K562 (cell line): Measurements from ENCODE around the gene ACADSB. TPM values are rescaled to one million over a fixed set of nuclear protein-coding genes. Genes with fewer than 3 reads are reported as not detected.
A peak's percentile ranks its signal among the peaks of the same experiment; 100 is the strongest.

Source experiments
- ATAC-seq: fragments of 200-7000 bp; cut with Tn5 transposase; 3 replicates; pipeline ENCODE4 v1.9.1; 2020; ENCODE audit warnings: moderate library complexity
- BruUV-seq: library from RNA; stranded (reverse); fragments of 400-500 nt; replicated peaks from 2 replicates; lab custom pipeline; 2021; lab: Mats Ljungman, UMichigan
- CTCF ChIA-PET: fragments of 300-600 bp; formaldehyde crosslinking; extraction: SDS; loops from one replicate; lab custom pipeline; 2021; ENCODE audit warnings: low intra/inter-chr PET ratio; lab: Yijun Ruan, JAX
- POLR2A ChIA-PET: fragments of 300-600, 350-650 bp; sonication (Branson Sonifier 250); formaldehyde crosslinking; extraction: SDS; loops from one replicate; lab custom pipeline; 2021; ENCODE audit warnings: antibody characterized with exemption, inconsistent platforms; lab: Yijun Ruan, JAX
- DNase-seq, 4 experiments: peaks; one replicate each; pipeline versions ENCODE4 v3.0.0 to v3.0.0-alpha.2; 2011 to 2018; ENCODE audit warnings: low spot score in 3 of 4, mixed read lengths in 3 of 4; ENCODE audit errors: extremely low read depth in 1 of 4
- FAIRE-seq: peaks from 2 replicates; lab custom pipeline; 2011; peaks lifted over from hg19 to GRCh38; lab: Jason Lieb, UNC
- H2AFZ ChIP-seq: 2 replicates; pipeline ENCODE4 v1.6.0; 2011; ENCODE audit warnings: low read depth, low read length, control low read depth, inconsistent platforms
- H3K27ac ChIP-seq: fragments of 200-600 bp; 3 replicates; pipeline ENCODE4 v1.8.0; 2011; ENCODE audit warnings: low read depth, mild to moderate bottlenecking, control low read depth, inconsistent platforms, low read length, moderate library complexity, mixed read lengths; ENCODE audit errors: extremely low read depth
- H3K27me3 ChIP-seq, 2 experiments: fragments of 300-600 bp in 1 of 2; 2 replicates in 1 of 2; 3 replicates in 1 of 2; pipeline versions ENCODE4 v1.6.0 to v1.8.0; 2011; ENCODE audit warnings: inconsistent platforms in 2 of 2, low read length in 2 of 2, mild to moderate bottlenecking in 1 of 2, mixed read lengths in 1 of 2, moderate library complexity in 1 of 2; ENCODE audit not compliant: control insufficient read depth in 2 of 2, insufficient read depth in 2 of 2
- H3K36me3 ChIP-seq: fragments of 300-600 bp; 3 replicates; pipeline ENCODE4 v1.8.0; 2011; ENCODE audit warnings: mild to moderate bottlenecking, low read length, inconsistent platforms; ENCODE audit not compliant: control insufficient read depth, insufficient read depth
- H3K4me1 ChIP-seq, 2 experiments: fragments of 200-600 bp in 1 of 2; replicated peaks in 1 of 2; 2 replicates in 1 of 2; 3 replicates in 1 of 2; pipeline versions ENCODE4 v1.5.1 to v1.8.0; 2011; ENCODE audit warnings: inconsistent platforms in 2 of 2, low read length in 2 of 2, mild to moderate bottlenecking in 1 of 2, mixed read lengths in 1 of 2, moderate library complexity in 1 of 2; ENCODE audit not compliant: control insufficient read depth in 2 of 2, insufficient read depth in 2 of 2
- H3K4me2 ChIP-seq: 2 replicates; pipeline ENCODE4 v1.6.1; 2011; ENCODE audit warnings: low read length, control low read depth, inconsistent platforms, mixed read lengths; ENCODE audit not compliant: insufficient read depth
- H3K4me3 ChIP-seq: fragments of 200-600 bp; sonication (generic), shearing (Covaris generic); 2 replicates; pipeline ENCODE4 v1.5.1; 2016; ENCODE audit warnings: control low read depth, inconsistent platforms
- H3K79me2 ChIP-seq: fragments of 200-600 bp; 3 replicates; pipeline ENCODE4 v1.8.0; 2011; ENCODE audit warnings: low read length, inconsistent platforms; ENCODE audit not compliant: control insufficient read depth, insufficient read depth
- H3K9ac ChIP-seq, 2 experiments: 2 replicates each; pipeline versions ENCODE4 v1.6.0 to v1.6.1; 2011; ENCODE audit warnings: low read depth in 2 of 2, low read length in 2 of 2, control low read depth in 1 of 2, inconsistent platforms in 1 of 2, mild to moderate bottlenecking in 1 of 2, mixed read lengths in 1 of 2; ENCODE audit not compliant: insufficient read depth in 1 of 2
- H3K9me1 ChIP-seq: one replicate; pipeline ENCODE4 v1.6.0; 2011; ENCODE audit warnings: inconsistent platforms, mild to moderate bottlenecking, low read length, moderate library complexity; ENCODE audit not compliant: control insufficient read depth, insufficient read depth
- H3K9me3 ChIP-seq: replicated peaks from 2 replicates; pipeline ENCODE4 v1.5.1; 2011; ENCODE audit warnings: low read depth, low read length, inconsistent platforms; ENCODE audit not compliant: control insufficient read depth, insufficient read depth
- H4K20me1 ChIP-seq: replicated peaks from 2 replicates; pipeline ENCODE4 v1.6.1; 2011; ENCODE audit warnings: low read length, inconsistent platforms, mixed read lengths; ENCODE audit not compliant: control insufficient read depth, insufficient read depth
- FOSL1 ChIP-seq: fragments of 200-800 bp; sonication (Bioruptor generic); conservative IDR thresholded peaks from 2 replicates; pipeline ENCODE4 v1.6.1; 2016; ENCODE audit warnings: missing genetic modification characterization, missing compliant biosample characterization
- POLR2G ChIP-seq: fragments of 200-400 bp; formaldehyde crosslinking; IDR thresholded peaks from 2 replicates; pipeline ENCODE4 v1.6.1; 2017; ENCODE audit warnings: low read depth, mild to moderate bottlenecking, antibody characterized with exemption, low read length, moderate library complexity
- RAD21 ChIP-seq, 2 experiments: fragments of 250-450 bp in 1 of 2; fragments of 450-650 bp in 1 of 2; sonication (Bioruptor Pico) in 1 of 2; formaldehyde crosslinking in 1 of 2; IDR thresholded peaks in 1 of 2; conservative IDR thresholded peaks in 1 of 2; 2 replicates each; pipeline versions ENCODE4 v1.4.0 to v1.8.0; 2020 to 2022; ENCODE audit warnings: mild to moderate bottlenecking in 2 of 2, moderate library complexity in 1 of 2
- RBBP5 ChIP-seq: fragments of 200-600 bp; sonication (generic); IDR thresholded peaks from 2 replicates; pipeline ENCODE4 v1.6.1; 2012; ENCODE audit warnings: borderline replicate concordance, mild to moderate bottlenecking, low read length, control low read depth, inconsistent platforms; ENCODE audit not compliant: insufficient read depth, poor library complexity, severe bottlenecking
- SRSF9 ChIP-seq: fragments of 200-400 bp; formaldehyde crosslinking; IDR thresholded peaks from 2 replicates; pipeline ENCODE4 v1.6.1; 2017; ENCODE audit warnings: low read depth, low read length, borderline replicate concordance
- ZNF121 ChIP-seq: sonication (generic); formaldehyde crosslinking; conservative IDR thresholded peaks from 2 replicates; pipeline ENCODE4 v1.8.0; 2022; ENCODE audit warnings: missing genetic modification reagents
- WGBS: fragments of 100-300 bp; shearing (Covaris generic); methylation state at CpG from one replicate; pipeline ENCODE4 v1.1.6; 2016; ENCODE audit warnings: low coverage, mixed read lengths; ENCODE audit not compliant: insufficient coverage; ENCODE audit errors: missing lambda C conversion rate; 5-methylcytosine and 5-hydroxymethylcytosine counted together
- in situ Hi-C: fragments of 300-500 bp; cut with MboI; formaldehyde crosslinking; loops from 4 replicates; pipeline ENCODE4 v1.15.0; 2018; ENCODE audit warnings: inconsistent platforms, mixed read lengths
- intact Hi-C: fragments of 100-400 bp; cut with micrococcal nuclease; formaldehyde crosslinking; loops from 2 replicates; pipeline ENCODE4 v1.14.2; 2022
- polyA plus RNA-seq, 8 experiments: library from polyadenylated mRNA; depleted of rRNA in 4 of 8; stranded (reverse) in 5 of 8; unstranded in 3 of 8; fragments of >200 nt; fragmentation: Nextera tagmentation in 2 of 8; fragmentation: Illumina TruSeq in 1 of 8; extraction: Ambion mirVana in 2 of 8; extraction: Trizol in 1 of 8; gene quantifications; 2 replicates each; pipeline versions ENCODE4 v1.2.1 to v1.2.3, GENCODE V29; 2011 to 2014; ENCODE audit warnings: inconsistent platforms in 1 of 8, missing spikeins in 1 of 8
- total RNA-seq, 7 experiments: library from RNA; depleted of rRNA in 6 of 7; stranded (reverse); fragments of >200 nt in 6 of 7; fragmentation: Illumina TruSeq in 2 of 7; extraction: Trizol in 2 of 7; gene quantifications; 2 replicates each; pipeline versions ENCODE4 v1.2.1 to v1.2.3, GENCODE V29; 2011 to 2021; ENCODE audit warnings: low replicate concordance in 1 of 7
- TF ChIP-seq, protein P1 (sequence below): fragments of 450-650 bp; IDR thresholded peaks from 2 replicates; pipeline ENCODE4 v1.6.1; 2016; ENCODE audit warnings: low read depth
- TF ChIP-seq, protein P2 (sequence below), 3 experiments: IDR thresholded peaks in 2 of 3; conservative IDR thresholded peaks in 1 of 3; 2 replicates each; pipeline ENCODE4 v1.5.1; 2011 to 2012; ENCODE audit warnings: low read length in 3 of 3, mild to moderate bottlenecking in 3 of 3, control low read depth in 2 of 3, improper control_type of control experiment in 1 of 3, inconsistent platforms in 1 of 3, low read depth in 1 of 3, mixed read lengths in 1 of 3, moderate library complexity in 1 of 3; ENCODE audit not compliant: insufficient read depth in 2 of 3

The ACADSB gene
- total and polyA plus RNA-seq, 9 of the 15 experiments (the other 6 are each of a cell fraction or from before 2014, with no cell fraction given), result 2.9 to 9.1 (median 5.8) TPM

DNA sequence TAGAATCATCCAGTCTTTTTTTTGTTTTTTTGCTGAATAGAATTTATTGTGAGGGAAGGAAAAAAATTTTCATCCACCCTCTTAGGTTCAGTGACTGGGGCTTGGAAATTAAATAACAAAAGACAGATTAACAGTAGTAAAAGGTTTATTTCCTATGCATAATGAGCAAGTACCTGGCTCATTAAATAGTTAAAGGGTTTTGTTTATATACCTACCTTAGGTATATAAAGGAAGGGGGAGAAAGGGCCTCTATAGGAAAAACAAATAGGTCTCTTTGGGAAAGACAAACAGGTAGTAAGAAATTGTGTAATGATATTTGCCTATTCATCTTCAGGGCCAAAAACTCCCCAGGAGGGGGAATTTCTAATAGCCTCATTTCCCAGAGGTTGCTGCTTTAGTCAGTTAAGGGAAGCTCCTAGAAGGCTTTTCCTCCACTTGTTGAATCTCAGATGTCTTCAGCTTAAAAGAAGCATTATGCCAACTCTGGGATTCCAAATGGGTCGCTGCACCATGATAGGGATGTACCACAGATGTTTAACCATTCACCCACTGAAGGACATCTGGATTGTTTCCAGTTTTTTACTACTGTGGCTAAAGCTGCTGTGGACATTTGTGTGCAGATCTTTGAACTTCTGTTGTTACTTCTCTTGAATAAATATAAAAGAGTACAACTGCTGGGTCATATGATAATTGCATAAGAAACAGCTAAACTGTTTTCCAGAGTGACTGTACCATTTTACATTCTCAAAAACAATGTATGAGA, 11.3 kb downstream of the ACADSB start (continued):
- no peak for TF ChIP-seq POLR2G

GRCh38 chr10:123021517-123021916, 12.7 kb downstream of the ACADSB start:
- Histone ChIP-seq H4K20me1 (no peaks in the 10 kb centered on the region), H3K4me3 (no peak overlapping the region), H3K9me3 (no peaks in the 10 kb centered on the region), H3K9ac (no peak overlapping the region), H2AFZ (no peak overlapping the region), H3K4me2 (no peak overlapping the region), H3K9me1 (no peaks in the 10 kb centered on the region), H3K27me3 (no peaks in the 10 kb centered on the region), H3K27ac (no peak overlapping the region), H3K79me2 (no peaks in the 10 kb centered on the region), H3K36me3 (no peaks in the 10 kb centered on the region), H3K4me1 (no peaks in the 10 kb centered on the region; a peak in 1 of 5 replicates)
- ATAC-seq (0 out of 3 replicates have a peak, but pooled peaks have one; percentile 49), FAIRE-seq (no peak), DNase-seq (peak in 1 of 4 experiments; percentile 16)
- in situ Hi-C loops, result no loop called here
- intact Hi-C loops, result no loop called here
- POLR2A ChIA-PET, result no interaction called here
- CTCF ChIA-PET, result no interaction called here
- no TSS peak for BruUV-seq
- 16% methylated on average over 3 of the region's 3 CpGs for WGBS
- no peak for TF ChIP-seq RBBP5
- TF ChIP-seq, protein P1, sequence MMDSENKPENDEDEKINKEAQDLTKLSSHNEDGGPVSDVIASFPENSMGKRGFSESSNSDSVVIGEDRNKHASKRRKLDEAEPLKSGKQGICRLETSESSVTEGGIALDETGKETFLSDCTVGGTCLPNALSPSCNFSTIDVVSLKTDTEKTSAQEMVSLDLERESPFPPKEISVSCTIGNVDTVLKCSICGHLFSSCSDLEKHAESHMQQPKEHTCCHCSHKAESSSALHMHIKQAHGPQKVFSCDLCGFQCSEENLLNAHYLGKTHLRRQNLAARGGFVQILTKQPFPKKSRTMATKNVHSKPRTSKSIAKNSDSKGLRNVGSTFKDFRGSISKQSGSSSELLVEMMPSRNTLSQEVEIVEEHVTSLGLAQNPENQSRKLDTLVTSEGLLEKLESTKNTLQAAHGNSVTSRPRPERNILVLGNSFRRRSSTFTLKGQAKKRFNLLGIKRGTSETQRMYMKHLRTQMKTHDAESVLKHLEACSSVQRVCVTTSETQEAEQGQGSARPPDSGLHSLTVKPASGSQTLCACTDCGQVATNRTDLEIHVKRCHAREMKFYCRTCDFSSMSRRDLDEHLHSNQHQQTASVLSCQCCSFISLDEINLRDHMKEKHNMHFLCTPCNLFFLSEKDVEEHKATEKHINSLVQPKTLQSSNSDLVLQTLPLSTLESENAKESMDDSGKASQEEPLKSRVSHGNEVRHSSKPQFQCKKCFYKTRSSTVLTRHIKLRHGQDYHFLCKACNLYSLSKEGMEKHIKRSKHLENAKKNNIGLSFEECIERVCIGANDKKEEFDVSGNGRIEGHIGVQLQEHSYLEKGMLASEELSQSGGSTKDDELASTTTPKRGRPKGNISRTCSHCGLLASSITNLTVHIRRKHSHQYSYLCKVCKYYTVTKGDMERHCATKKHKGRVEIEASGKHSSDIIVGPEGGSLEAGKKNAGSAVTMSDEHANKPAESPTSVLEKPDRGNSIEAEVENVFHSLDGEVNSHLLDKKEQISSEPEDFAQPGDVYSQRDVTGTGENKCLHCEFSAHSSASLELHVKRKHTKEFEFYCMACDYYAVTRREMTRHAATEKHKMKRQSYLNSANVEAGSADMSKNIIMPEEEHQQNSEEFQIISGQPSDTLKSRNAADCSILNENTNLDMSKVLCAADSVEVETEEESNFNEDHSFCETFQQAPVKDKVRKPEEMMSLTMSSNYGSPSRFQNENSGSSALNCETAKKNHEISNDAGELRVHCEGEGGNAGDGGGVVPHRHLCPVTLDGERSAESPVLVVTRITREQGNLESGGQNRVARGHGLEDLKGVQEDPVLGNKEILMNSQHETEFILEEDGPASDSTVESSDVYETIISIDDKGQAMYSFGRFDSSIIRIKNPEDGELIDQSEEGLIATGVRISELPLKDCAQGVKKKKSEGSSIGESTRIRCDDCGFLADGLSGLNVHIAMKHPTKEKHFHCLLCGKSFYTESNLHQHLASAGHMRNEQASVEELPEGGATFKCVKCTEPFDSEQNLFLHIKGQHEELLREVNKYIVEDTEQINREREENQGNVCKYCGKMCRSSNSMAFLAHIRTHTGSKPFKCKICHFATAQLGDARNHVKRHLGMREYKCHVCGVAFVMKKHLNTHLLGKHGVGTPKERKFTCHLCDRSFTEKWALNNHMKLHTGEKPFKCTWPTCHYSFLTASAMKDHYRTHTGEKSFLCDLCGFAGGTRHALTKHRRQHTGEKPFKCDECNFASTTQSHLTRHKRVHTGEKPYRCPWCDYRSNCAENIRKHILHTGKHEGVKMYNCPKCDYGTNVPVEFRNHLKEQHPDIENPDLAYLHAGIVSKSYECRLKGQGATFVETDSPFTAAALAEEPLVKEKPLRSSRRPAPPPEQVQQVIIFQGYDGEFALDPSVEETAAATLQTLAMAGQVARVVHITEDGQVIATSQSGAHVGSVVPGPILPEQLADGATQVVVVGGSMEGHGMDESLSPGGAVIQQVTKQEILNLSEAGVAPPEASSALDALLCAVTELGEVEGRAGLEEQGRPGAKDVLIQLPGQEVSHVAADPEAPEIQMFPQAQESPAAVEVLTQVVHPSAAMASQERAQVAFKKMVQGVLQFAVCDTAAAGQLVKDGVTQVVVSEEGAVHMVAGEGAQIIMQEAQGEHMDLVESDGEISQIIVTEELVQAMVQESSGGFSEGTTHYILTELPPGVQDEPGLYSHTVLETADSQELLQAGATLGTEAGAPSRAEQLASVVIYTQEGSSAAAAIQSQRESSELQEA, result no peak
- 0 out of 4 replicates have a peak, but pooled peaks of 1 of the 2 experiments have one; percentile 13 for TF ChIP-seq RAD21 (CRISPR knock-in tag; conservative IDR thresholded peaks at IDR 0.05 in 1 of 2, IDR thresholded peaks at IDR 0.05 in 1 of 2)
- no peak for TF ChIP-seq SRSF9
- TF ChIP-seq FOSL1, result no peak
- TF ChIP-seq, protein P2, sequence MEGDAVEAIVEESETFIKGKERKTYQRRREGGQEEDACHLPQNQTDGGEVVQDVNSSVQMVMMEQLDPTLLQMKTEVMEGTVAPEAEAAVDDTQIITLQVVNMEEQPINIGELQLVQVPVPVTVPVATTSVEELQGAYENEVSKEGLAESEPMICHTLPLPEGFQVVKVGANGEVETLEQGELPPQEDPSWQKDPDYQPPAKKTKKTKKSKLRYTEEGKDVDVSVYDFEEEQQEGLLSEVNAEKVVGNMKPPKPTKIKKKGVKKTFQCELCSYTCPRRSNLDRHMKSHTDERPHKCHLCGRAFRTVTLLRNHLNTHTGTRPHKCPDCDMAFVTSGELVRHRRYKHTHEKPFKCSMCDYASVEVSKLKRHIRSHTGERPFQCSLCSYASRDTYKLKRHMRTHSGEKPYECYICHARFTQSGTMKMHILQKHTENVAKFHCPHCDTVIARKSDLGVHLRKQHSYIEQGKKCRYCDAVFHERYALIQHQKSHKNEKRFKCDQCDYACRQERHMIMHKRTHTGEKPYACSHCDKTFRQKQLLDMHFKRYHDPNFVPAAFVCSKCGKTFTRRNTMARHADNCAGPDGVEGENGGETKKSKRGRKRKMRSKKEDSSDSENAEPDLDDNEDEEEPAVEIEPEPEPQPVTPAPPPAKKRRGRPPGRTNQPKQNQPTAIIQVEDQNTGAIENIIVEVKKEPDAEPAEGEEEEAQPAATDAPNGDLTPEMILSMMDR (IDR thresholded peaks at IDR 0.05 in 2 of 3, conservative IDR thresholded peaks at IDR 0.05 in 1 of 3; ENCODE audit: insufficient read depth in 2 of 3, low read depth in 1 of 3, low read length in 3 of 3), result peak; percentile 35 to 52 (median 38); a peak in 4 of 6 replicates
- no peak for TF ChIP-seq ZNF121 (CRISPR knock-in tag)
